Measurements from ENCODE around the gene TBC1D14.

TBC1D14 gene

DNA sequence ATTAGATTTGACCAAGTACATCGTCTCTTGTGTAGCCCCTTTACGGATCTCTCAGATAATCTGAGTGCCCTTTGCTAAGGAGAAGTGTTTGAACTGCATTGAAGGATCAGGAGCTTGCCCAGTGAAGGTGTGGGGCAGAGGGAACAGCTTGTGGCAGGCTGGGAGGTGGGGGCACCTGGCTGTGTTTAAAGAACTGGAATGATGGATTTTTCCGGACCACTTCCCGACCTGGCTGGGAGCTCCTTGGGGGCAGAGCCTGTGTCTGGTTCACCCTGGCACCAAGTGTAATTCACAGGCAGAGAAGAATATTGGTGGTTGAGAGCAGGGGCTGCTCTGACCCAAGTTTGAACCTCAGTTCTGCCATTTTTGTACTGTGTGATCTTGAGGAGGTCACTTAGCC, 18.5 kb downstream of the TBC1D14 start:
- Histone ChIP-seq H3K36me3 (ENCODE audit: control insufficient read depth in 2 of 2, insufficient read depth in 2 of 2, low read length in 2 of 2) (peaks cover 22 to 24% of the 10 kb centered on the region in 2 donors), H3K27ac (ENCODE audit: low read depth in 2 of 2, low read length in 2 of 2) (peak overlapping the region; percentile 88 to 91), H3K9ac (ENCODE audit: low read depth in 1 of 2, low read length in 2 of 2) (peak overlapping the region; percentile 36 to 63), H3K4me1 (ENCODE audit: control insufficient read depth in 2 of 2, insufficient read depth in 2 of 2, low read length in 2 of 2) (peaks cover 46 to 49% of the 10 kb centered on the region in 2 donors), H3K27me3 (ENCODE audit: control insufficient read depth in 2 of 2, insufficient read depth in 2 of 2, low read length in 2 of 2) (no peaks in the 10 kb centered on the region), H3K4me3 (ENCODE audit: low read length in 2 of 2) (no peak overlapping the region), H3K9me3 (ENCODE audit: control insufficient read depth in 2 of 2, low read length in 2 of 2) (no peaks in the 10 kb centered on the region)

GRCh38 chr4:6929339-6929811, 19.7 kb downstream of the TBC1D14 start:
- H3K27ac ChIP-seq (ENCODE audit: low read depth in 2 of 2, low read length in 2 of 2) = peak overlapping the region; percentile 88 to 91
- H3K27me3 ChIP-seq (ENCODE audit: control insufficient read depth in 2 of 2, insufficient read depth in 2 of 2, low read length in 2 of 2) = no peaks in the 10 kb centered on the region
- H3K4me3 ChIP-seq (ENCODE audit: low read length in 2 of 2) = peak overlapping the region; percentile 53 to 56
- H3K4me1 ChIP-seq (ENCODE audit: control insufficient read depth in 2 of 2, insufficient read depth in 2 of 2, low read length in 2 of 2) = peaks cover 46 to 49% of the 10 kb centered on the region in 2 donors
- peaks cover 11 to 19% of the 10 kb centered on the region in 2 donors for H3K36me3 ChIP-seq (ENCODE audit: control insufficient read depth in 2 of 2, insufficient read depth in 2 of 2, low read length in 2 of 2)
- H3K9me3 ChIP-seq (ENCODE audit: control insufficient read depth in 2 of 2, low read length in 2 of 2) = no peaks in the 10 kb centered on the region
- H3K9ac ChIP-seq (ENCODE audit: low read depth in 1 of 2, low read length in 2 of 2) = peak overlapping the region; percentile 54 to 63

DNA sequence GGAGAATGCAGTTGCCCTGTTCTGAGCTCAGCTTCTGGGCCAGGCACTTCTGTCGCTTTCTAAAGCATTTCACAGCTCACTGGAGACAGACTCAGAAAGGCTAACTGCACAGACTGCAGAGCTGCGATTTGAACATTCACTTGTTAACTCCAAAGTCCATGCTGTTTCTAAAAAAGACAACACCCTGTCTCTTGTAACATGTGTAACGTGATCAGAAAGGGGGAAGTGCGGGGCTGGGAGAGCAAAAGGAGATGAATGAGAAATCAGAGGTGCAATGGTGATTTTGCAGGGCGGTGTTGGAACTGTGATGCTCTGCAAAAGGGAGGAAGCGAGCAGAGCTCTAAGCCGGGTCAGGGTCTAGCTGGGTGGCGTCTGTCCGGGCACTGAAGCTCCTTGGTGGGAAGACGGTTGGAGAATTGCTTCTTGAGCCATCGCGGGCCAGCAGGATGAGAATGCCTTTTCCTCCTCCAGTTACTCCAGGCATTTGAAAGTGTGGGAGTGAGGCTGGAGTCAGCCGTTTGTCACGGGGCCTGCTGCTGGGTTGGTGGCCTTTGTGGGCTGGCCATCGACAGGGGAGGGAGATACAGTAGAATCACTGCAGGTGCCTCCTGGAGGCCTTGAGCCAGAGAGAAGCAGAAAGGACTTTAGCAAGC, 20.3 kb downstream of the TBC1D14 start:
- Histone ChIP-seq H3K27me3 (ENCODE audit: control insufficient read depth in 2 of 2, insufficient read depth in 2 of 2, low read length in 2 of 2) (no peaks in the 10 kb centered on the region), H3K9ac (ENCODE audit: low read depth in 1 of 2, low read length in 2 of 2) (peak overlapping the region; percentile 54 to 63), H3K4me1 (ENCODE audit: control insufficient read depth in 2 of 2, insufficient read depth in 2 of 2, low read length in 2 of 2) (peaks cover 46 to 53% of the 10 kb centered on the region in 2 donors), H3K4me3 (ENCODE audit: low read length in 2 of 2) (peak overlapping the region; percentile 53 to 56), H3K9me3 (ENCODE audit: control insufficient read depth in 2 of 2, low read length in 2 of 2) (no peaks in the 10 kb centered on the region), H3K27ac (ENCODE audit: low read depth in 2 of 2, low read length in 2 of 2) (peak overlapping the region; percentile 88 to 91), H3K36me3 (ENCODE audit: control insufficient read depth in 2 of 2, insufficient read depth in 2 of 2, low read length in 2 of 2) (peaks cover 6 to 14% of the 10 kb centered on the region in 2 donors)

DNA sequence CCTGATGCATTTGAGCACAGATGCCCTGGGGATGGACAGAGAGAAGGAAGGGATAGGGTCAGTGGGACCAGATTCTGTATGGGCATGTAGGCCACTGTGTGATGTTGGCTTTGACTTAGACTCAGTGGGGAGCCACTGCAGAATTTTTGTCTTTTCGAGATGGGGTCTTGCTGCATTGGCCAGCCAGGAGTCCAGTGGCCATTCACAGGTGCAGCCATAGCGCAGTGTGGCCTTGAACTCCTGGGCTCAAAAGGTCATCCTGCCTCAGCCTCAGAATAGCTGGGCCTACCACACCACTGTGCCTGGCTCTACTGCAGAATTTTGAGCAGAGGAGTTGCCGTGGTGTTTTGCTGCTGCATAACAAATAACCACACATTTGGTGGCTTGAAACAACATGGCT, 22.8 kb downstream of the TBC1D14 start:
- Histone ChIP-seq H3K9me3 (ENCODE audit: control insufficient read depth in 2 of 2, low read length in 2 of 2) (no peaks in the 10 kb centered on the region), H3K4me1 (ENCODE audit: control insufficient read depth in 2 of 2, insufficient read depth in 2 of 2, low read length in 2 of 2) (peaks cover 29 to 33% of the 10 kb centered on the region in 2 donors), H3K9ac (ENCODE audit: low read depth in 1 of 2, low read length in 2 of 2) (no peak overlapping the region), H3K36me3 (ENCODE audit: control insufficient read depth in 2 of 2, insufficient read depth in 2 of 2, low read length in 2 of 2) (peaks cover 0 to 7% of the 10 kb centered on the region in 2 donors), H3K4me3 (ENCODE audit: low read length in 2 of 2) (no peak overlapping the region), H3K27ac (ENCODE audit: low read depth in 2 of 2, low read length in 2 of 2) (no peak overlapping the region), H3K27me3 (ENCODE audit: control insufficient read depth in 2 of 2, insufficient read depth in 2 of 2, low read length in 2 of 2) (no peaks in the 10 kb centered on the region)

DNA sequence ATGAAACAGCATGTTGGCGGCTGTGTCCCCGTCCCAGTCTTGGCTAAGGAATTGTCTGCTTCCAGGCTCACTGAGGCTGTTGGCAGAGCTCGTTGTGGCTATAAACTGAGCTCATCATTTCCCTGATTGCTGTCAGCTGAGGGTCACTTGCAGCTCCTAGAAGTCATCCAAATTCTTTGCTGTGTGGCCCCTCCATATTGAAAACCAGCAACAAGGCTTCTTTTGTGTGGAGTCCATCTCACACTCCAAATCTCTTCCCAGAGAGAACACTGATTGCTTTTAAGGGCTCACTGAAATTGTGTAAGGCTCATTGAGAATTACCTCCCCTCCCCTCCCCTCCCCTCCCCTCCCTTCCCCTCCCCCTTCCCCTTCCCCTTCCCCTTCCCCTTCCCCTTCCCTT, 23.3 kb downstream of the TBC1D14 start:
- H3K9ac ChIP-seq (ENCODE audit: low read depth in 1 of 2, low read length in 2 of 2) = no peak overlapping the region
- no peaks in the 10 kb centered on the region for H3K9me3 ChIP-seq (ENCODE audit: control insufficient read depth in 2 of 2, low read length in 2 of 2)
- no peak overlapping the region for H3K4me3 ChIP-seq (ENCODE audit: low read length in 2 of 2)
- H3K36me3 ChIP-seq (ENCODE audit: control insufficient read depth in 2 of 2, insufficient read depth in 2 of 2, low read length in 2 of 2) = peaks cover 0 to 7% of the 10 kb centered on the region in 2 donors
- no peaks in the 10 kb centered on the region for H3K27me3 ChIP-seq (ENCODE audit: control insufficient read depth in 2 of 2, insufficient read depth in 2 of 2, low read length in 2 of 2)
- no peak overlapping the region for H3K27ac ChIP-seq (ENCODE audit: low read depth in 2 of 2, low read length in 2 of 2)
- peaks cover 24 to 29% of the 10 kb centered on the region in 2 donors for H3K4me1 ChIP-seq (ENCODE audit: control insufficient read depth in 2 of 2, insufficient read depth in 2 of 2, low read length in 2 of 2)

- Histone ChIP-seq H3K4me3 (ENCODE audit: low read length in 2 of 2) (no peak overlapping the region), H3K4me1 (ENCODE audit: control insufficient read depth in 2 of 2, insufficient read depth in 2 of 2, low read length in 2 of 2) (peaks cover 15 to 19% of the 10 kb centered on the region in 2 donors)
Observed at GRCh38 chr4:6933691-6934430, 24.2 kb downstream of the TBC1D14 start.

GRCh38 chr4:6935965-6936364, 26.3 kb downstream of the TBC1D14 start:
- Histone ChIP-seq H3K9me3 (ENCODE audit: control insufficient read depth in 2 of 2, low read length in 2 of 2) (no peaks in the 10 kb centered on the region), H3K27me3 (ENCODE audit: control insufficient read depth in 2 of 2, insufficient read depth in 2 of 2, low read length in 2 of 2) (no peaks in the 10 kb centered on the region), H3K4me3 (ENCODE audit: low read length in 2 of 2) (no peak overlapping the region), H3K9ac (ENCODE audit: low read depth in 1 of 2, low read length in 2 of 2) (peak overlapping the region in 1 of 2 donors; percentile 8), H3K36me3 (ENCODE audit: control insufficient read depth in 2 of 2, insufficient read depth in 2 of 2, low read length in 2 of 2) (peaks cover 2 to 10% of the 10 kb centered on the region in 2 donors), H3K27ac (ENCODE audit: low read depth in 2 of 2, low read length in 2 of 2) (no peak overlapping the region), H3K4me1 (ENCODE audit: control insufficient read depth in 2 of 2, insufficient read depth in 2 of 2, low read length in 2 of 2) (peaks cover 4 to 9% of the 10 kb centered on the region in 2 donors)

More at GRCh38 chr4:6933691-6934430, 24.2 kb downstream of the TBC1D14 start:
- H3K36me3 ChIP-seq (ENCODE audit: control insufficient read depth in 2 of 2, insufficient read depth in 2 of 2, low read length in 2 of 2) = peaks cover under 1 to 7% of the 10 kb centered on the region in 2 donors
- H3K27ac ChIP-seq (ENCODE audit: low read depth in 2 of 2, low read length in 2 of 2) = no peak overlapping the region
- peak overlapping the region in 1 of 2 donors; percentile 24 for H3K9ac ChIP-seq (ENCODE audit: low read depth in 1 of 2, low read length in 2 of 2)
- no peaks in the 10 kb centered on the region for H3K27me3 ChIP-seq (ENCODE audit: control insufficient read depth in 2 of 2, insufficient read depth in 2 of 2, low read length in 2 of 2)
- H3K9me3 ChIP-seq (ENCODE audit: control insufficient read depth in 2 of 2, low read length in 2 of 2) = no peaks in the 10 kb centered on the region

DNA sequence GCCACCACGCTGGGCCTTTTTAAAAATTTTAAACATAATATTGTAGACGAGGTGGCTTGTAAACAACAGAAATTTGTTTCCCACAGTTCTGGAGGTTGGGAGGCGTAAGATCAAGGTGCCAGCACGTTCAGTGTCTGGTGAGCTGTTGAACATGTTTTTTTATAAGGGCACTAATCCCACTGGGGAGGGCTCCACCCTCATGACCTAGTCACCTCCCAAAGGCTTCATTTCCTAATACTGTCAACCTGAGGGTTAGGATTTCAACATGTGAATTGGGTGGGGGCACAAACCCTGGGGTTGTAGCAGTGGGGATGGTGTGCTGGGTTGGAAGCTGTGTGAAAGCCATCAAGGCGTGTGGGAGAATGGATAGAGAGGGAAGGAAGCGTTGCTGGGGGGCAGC, 27.6 kb downstream of the TBC1D14 start:
- Histone ChIP-seq H3K27me3 (ENCODE audit: control insufficient read depth in 2 of 2, insufficient read depth in 2 of 2, low read length in 2 of 2) (no peaks in the 10 kb centered on the region), H3K27ac (ENCODE audit: low read depth in 2 of 2, low read length in 2 of 2) (peak overlapping the region; percentile 43 to 49), H3K9me3 (ENCODE audit: control insufficient read depth in 2 of 2, low read length in 2 of 2) (no peaks in the 10 kb centered on the region), H3K4me1 (ENCODE audit: control insufficient read depth in 2 of 2, insufficient read depth in 2 of 2, low read length in 2 of 2) (peaks cover 13 to 17% of the 10 kb centered on the region in 2 donors), H3K9ac (ENCODE audit: low read depth in 1 of 2, low read length in 2 of 2) (no peak overlapping the region), H3K36me3 (ENCODE audit: control insufficient read depth in 2 of 2, insufficient read depth in 2 of 2, low read length in 2 of 2) (peaks cover 2 to 10% of the 10 kb centered on the region in 2 donors), H3K4me3 (ENCODE audit: low read length in 2 of 2) (no peak overlapping the region)

DNA sequence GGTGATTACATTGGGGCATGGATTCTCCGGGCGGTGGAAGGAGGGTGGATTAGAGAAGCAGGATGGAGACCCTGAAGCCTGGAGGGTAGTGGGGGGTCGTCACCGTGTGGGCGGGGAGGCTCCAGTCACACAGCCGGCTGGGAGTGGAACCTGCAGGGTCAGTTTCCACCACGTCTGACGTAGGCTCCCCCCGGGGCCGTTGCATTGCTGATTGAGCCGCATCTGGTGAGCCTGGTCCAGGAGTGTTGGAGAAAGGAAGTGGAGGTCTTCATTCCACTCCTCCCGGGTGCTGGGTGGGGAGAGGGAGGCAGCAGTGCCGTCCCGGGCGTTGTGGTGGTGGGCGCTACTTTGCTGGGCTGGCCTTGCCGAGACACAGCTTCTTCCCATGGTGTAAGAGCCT, 28.1 kb downstream of the TBC1D14 start:
- Histone ChIP-seq H3K4me3 (ENCODE audit: low read length in 2 of 2) (no peak overlapping the region), H3K9me3 (ENCODE audit: control insufficient read depth in 2 of 2, low read length in 2 of 2) (no peaks in the 10 kb centered on the region), H3K4me1 (ENCODE audit: control insufficient read depth in 2 of 2, insufficient read depth in 2 of 2, low read length in 2 of 2) (peaks cover 18 to 22% of the 10 kb centered on the region in 2 donors), H3K27me3 (ENCODE audit: control insufficient read depth in 2 of 2, insufficient read depth in 2 of 2, low read length in 2 of 2) (no peaks in the 10 kb centered on the region), H3K9ac (ENCODE audit: low read depth in 1 of 2, low read length in 2 of 2) (no peak overlapping the region), H3K36me3 (ENCODE audit: control insufficient read depth in 2 of 2, insufficient read depth in 2 of 2, low read length in 2 of 2) (peaks cover 2 to 10% of the 10 kb centered on the region in 2 donors), H3K27ac (ENCODE audit: low read depth in 2 of 2, low read length in 2 of 2) (peak overlapping the region; percentile 43 to 49)

GRCh38 chr4:6938237-6938636, 28.6 kb downstream of the TBC1D14 start:
- H3K4me3 ChIP-seq (ENCODE audit: low read length in 2 of 2) = no peak overlapping the region
- H3K27ac ChIP-seq (ENCODE audit: low read depth in 2 of 2, low read length in 2 of 2) = peak overlapping the region; percentile 43 to 49
- H3K27me3 ChIP-seq (ENCODE audit: control insufficient read depth in 2 of 2, insufficient read depth in 2 of 2, low read length in 2 of 2) = no peaks in the 10 kb centered on the region
- H3K9ac ChIP-seq (ENCODE audit: low read depth in 1 of 2, low read length in 2 of 2) = no peak overlapping the region
- H3K4me1 ChIP-seq (ENCODE audit: control insufficient read depth in 2 of 2, insufficient read depth in 2 of 2, low read length in 2 of 2) = peaks cover 23 to 27% of the 10 kb centered on the region in 2 donors
- H3K36me3 ChIP-seq (ENCODE audit: control insufficient read depth in 2 of 2, insufficient read depth in 2 of 2, low read length in 2 of 2) = peaks cover 2 to 10% of the 10 kb centered on the region in 2 donors
- no peaks in the 10 kb centered on the region for H3K9me3 ChIP-seq (ENCODE audit: control insufficient read depth in 2 of 2, low read length in 2 of 2)

All from mucosa of rectum (tissue), 2 donors.